K562 (cell line): ENCODE measurements around the gene EXT2.

ENCODE experiments used
- EZH2 ChIP-seq: IDR thresholded peaks from 2 replicates; pipeline ENCODE4 v1.6.1; 2012; ENCODE audit warnings: low read depth, mild to moderate bottlenecking, inconsistent platforms, low read length, borderline replicate concordance
- HNRNPUL1 ChIP-seq: fragments of 200-400 bp; formaldehyde crosslinking; IDR thresholded peaks from 2 replicates; pipeline ENCODE4 v1.6.1; 2017; ENCODE audit warnings: low read length
- JUN ChIP-seq, 2 experiments: sonication (generic) in 1 of 2; formaldehyde crosslinking in 1 of 2; IDR thresholded peaks; 2 replicates each; pipeline versions ENCODE4 v1.6.1 to v1.8.0; 2012 to 2022; ENCODE audit warnings: borderline replicate concordance in 2 of 2, mild to moderate bottlenecking in 2 of 2, improper control_type of control experiment in 1 of 2, low read depth in 1 of 2, low read length in 1 of 2, missing genetic modification reagents in 1 of 2
- MYC ChIP-seq, 2 experiments: fragments of 250-450 bp in 1 of 2; sonication (Bioruptor Pico) in 1 of 2; IDR thresholded peaks; 2 replicates each; pipeline versions ENCODE4 v1.5.1 to v1.6.1; 2012 to 2021; ENCODE audit warnings: low read depth in 2 of 2, borderline replicate concordance in 1 of 2, improper control_type of control experiment in 1 of 2, low read length in 1 of 2, mild to moderate bottlenecking in 1 of 2, moderate library complexity in 1 of 2
- NFRKB ChIP-seq: fragments of 450-650 bp; IDR thresholded peaks from 2 replicates; pipeline ENCODE4 v1.6.1; 2016; ENCODE audit warnings: low read depth
- NONO ChIP-seq, 2 experiments: fragments of 200-400 bp in 1 of 2; fragments of 450-650 bp in 1 of 2; formaldehyde crosslinking in 1 of 2; IDR thresholded peaks; 2 replicates each; pipeline ENCODE4 v1.6.1; 2017; ENCODE audit warnings: low read depth in 2 of 2, mild to moderate bottlenecking in 2 of 2, moderate library complexity in 2 of 2, low read length in 1 of 2
- RNF2 ChIP-seq: sonication (generic); IDR thresholded peaks from 2 replicates; pipeline ENCODE4 v1.6.1; 2016
- SRSF9 ChIP-seq: fragments of 200-400 bp; formaldehyde crosslinking; IDR thresholded peaks from 2 replicates; pipeline ENCODE4 v1.6.1; 2017; ENCODE audit warnings: low read depth, low read length, borderline replicate concordance
- ZNF740 ChIP-seq, 3 experiments: fragments of 200-800 bp in 1 of 3; sonication (Bioruptor generic) in 1 of 3; sonication (generic) in 1 of 3; formaldehyde crosslinking in 1 of 3; IDR thresholded peaks; 2 replicates each; pipeline versions ENCODE4 v1.6.1 to v1.8.0; 2016 to 2022; ENCODE audit warnings: mild to moderate bottlenecking in 2 of 3, missing compliant biosample characterization in 2 of 3, missing genetic modification characterization in 2 of 3, missing genetic modification reagents in 1 of 3
- ZNF785 ChIP-seq: fragments of 250-450 bp; sonication (Bioruptor Pico); IDR thresholded peaks from 2 replicates; pipeline ENCODE4 v1.4.0; 2020; ENCODE audit warnings: mild to moderate bottlenecking
- TF ChIP-seq, protein P1 (sequence below): fragments of 200-800 bp; sonication (Bioruptor generic); IDR thresholded peaks from 2 replicates; pipeline ENCODE4 v1.6.1; 2017; ENCODE audit warnings: missing genetic modification characterization, missing compliant biosample characterization
- TF ChIP-seq, protein P2 (sequence below), 3 experiments: IDR thresholded peaks in 2 of 3; conservative IDR thresholded peaks in 1 of 3; 2 replicates each; pipeline ENCODE4 v1.5.1; 2011 to 2012; ENCODE audit warnings: low read length in 3 of 3, mild to moderate bottlenecking in 3 of 3, control low read depth in 2 of 3, improper control_type of control experiment in 1 of 3, inconsistent platforms in 1 of 3, low read depth in 1 of 3, mixed read lengths in 1 of 3, moderate library complexity in 1 of 3; ENCODE audit not compliant: insufficient read depth in 2 of 3

DNA sequence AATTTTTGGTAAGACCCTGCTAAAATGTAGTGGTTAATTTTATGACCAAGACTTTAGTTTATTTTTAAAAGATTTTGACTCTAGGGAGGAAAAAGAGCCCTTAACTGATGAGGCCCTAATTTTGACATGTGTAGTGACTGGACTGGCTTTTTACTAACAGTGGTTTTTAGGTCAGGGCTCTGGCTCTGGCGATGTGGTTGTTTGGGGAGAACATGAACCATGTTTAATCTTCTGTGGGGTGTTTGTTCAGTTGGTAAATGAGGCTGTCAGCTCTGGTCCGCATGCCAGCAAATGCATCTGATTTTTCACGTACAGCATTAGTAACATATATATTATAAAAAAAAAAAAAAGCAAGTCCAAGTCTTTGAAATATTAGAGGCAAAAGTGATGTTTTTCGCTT lies 104.3 kb downstream of the EXT2 start:
- TF ChIP-seq ZNF740 (CRISPR knock-in tag; IDR thresholded peaks at IDR 0.05), result no peak
- TF ChIP-seq ZNF740 (tag; IDR thresholded peaks at IDR 0.05), result no peak
- TF ChIP-seq, protein P1, sequence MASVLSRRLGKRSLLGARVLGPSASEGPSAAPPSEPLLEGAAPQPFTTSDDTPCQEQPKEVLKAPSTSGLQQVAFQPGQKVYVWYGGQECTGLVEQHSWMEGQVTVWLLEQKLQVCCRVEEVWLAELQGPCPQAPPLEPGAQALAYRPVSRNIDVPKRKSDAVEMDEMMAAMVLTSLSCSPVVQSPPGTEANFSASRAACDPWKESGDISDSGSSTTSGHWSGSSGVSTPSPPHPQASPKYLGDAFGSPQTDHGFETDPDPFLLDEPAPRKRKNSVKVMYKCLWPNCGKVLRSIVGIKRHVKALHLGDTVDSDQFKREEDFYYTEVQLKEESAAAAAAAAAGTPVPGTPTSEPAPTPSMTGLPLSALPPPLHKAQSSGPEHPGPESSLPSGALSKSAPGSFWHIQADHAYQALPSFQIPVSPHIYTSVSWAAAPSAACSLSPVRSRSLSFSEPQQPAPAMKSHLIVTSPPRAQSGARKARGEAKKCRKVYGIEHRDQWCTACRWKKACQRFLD (CRISPR knock-in tag), result no peak
- no peak for TF ChIP-seq ZNF785 (CRISPR knock-in tag)
- no peak for TF ChIP-seq JUN (IDR thresholded peaks at IDR 0.05; ENCODE audit: borderline replicate concordance, low read depth, low read length)
- TF ChIP-seq JUN (CRISPR knock-in tag; IDR thresholded peaks at IDR 0.05; ENCODE audit: borderline replicate concordance), result no peak
- no peak for TF ChIP-seq RNF2
- TF ChIP-seq SRSF9, result no peak
- TF ChIP-seq, protein P2, sequence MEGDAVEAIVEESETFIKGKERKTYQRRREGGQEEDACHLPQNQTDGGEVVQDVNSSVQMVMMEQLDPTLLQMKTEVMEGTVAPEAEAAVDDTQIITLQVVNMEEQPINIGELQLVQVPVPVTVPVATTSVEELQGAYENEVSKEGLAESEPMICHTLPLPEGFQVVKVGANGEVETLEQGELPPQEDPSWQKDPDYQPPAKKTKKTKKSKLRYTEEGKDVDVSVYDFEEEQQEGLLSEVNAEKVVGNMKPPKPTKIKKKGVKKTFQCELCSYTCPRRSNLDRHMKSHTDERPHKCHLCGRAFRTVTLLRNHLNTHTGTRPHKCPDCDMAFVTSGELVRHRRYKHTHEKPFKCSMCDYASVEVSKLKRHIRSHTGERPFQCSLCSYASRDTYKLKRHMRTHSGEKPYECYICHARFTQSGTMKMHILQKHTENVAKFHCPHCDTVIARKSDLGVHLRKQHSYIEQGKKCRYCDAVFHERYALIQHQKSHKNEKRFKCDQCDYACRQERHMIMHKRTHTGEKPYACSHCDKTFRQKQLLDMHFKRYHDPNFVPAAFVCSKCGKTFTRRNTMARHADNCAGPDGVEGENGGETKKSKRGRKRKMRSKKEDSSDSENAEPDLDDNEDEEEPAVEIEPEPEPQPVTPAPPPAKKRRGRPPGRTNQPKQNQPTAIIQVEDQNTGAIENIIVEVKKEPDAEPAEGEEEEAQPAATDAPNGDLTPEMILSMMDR (IDR thresholded peaks at IDR 0.05 in 2 of 3, conservative IDR thresholded peaks at IDR 0.05 in 1 of 3; ENCODE audit: insufficient read depth in 2 of 3, low read depth in 1 of 3, low read length in 3 of 3), result no peak
- no peak for TF ChIP-seq EZH2
- no peak for TF ChIP-seq NFRKB
- TF ChIP-seq HNRNPUL1, result no peak
- TF ChIP-seq MYC (IDR thresholded peaks at IDR 0.05; ENCODE audit: low read depth, low read length), result no peak
- TF ChIP-seq MYC (CRISPR knock-in tag; IDR thresholded peaks at IDR 0.05; ENCODE audit: borderline replicate concordance, low read depth), result no peak
- no peak for TF ChIP-seq NONO (IDR thresholded peaks at IDR 0.05; ENCODE audit: low read depth in 2 of 2, low read length in 1 of 2)
